ENCODE results near the gene SHB. TPM values are rescaled to one million over a fixed set of nuclear protein-coding genes. Genes with fewer than 3 reads are reported as not detected.

SHB gene
- total RNA-seq, 2 experiments from 2014 or later, result 2.8 to 3.2 TPM

DNA sequence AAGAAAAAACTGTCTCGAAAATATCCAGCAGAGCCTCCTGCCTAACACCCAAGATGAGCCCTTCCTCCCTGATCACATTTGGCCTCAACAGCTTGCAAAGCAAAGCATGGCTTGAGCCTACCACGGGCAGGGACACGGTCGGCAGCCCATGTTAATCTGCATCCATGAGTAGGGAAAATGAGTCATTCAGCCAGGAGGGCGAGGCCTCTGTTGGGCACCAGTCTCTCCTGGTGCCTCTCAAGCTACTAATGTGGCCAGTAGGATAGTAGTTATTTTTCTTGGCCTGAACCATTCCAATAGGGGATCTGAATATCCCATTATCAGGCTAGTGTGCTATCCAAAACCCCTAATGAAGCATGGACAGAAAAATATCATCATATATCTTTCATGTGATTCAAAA lies 43.0 kb upstream of the SHB start:
- DNase-seq, result no peak
- TF ChIP-seq, protein P1, sequence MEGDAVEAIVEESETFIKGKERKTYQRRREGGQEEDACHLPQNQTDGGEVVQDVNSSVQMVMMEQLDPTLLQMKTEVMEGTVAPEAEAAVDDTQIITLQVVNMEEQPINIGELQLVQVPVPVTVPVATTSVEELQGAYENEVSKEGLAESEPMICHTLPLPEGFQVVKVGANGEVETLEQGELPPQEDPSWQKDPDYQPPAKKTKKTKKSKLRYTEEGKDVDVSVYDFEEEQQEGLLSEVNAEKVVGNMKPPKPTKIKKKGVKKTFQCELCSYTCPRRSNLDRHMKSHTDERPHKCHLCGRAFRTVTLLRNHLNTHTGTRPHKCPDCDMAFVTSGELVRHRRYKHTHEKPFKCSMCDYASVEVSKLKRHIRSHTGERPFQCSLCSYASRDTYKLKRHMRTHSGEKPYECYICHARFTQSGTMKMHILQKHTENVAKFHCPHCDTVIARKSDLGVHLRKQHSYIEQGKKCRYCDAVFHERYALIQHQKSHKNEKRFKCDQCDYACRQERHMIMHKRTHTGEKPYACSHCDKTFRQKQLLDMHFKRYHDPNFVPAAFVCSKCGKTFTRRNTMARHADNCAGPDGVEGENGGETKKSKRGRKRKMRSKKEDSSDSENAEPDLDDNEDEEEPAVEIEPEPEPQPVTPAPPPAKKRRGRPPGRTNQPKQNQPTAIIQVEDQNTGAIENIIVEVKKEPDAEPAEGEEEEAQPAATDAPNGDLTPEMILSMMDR (IDR thresholded peaks at IDR 0.05), result no peak
- Mint-ChIP-seq H3K4me3 (no peak overlapping the region), H3K36me3 (ENCODE audit: low read depth) (no peaks in the 10 kb centered on the region), H3K27ac (no peak overlapping the region), H3K9me3 (no peaks in the 10 kb centered on the region), H3K4me1 (ENCODE audit: low read depth) (no peaks in the 10 kb centered on the region), H3K27me3 (peaks cover 7% of the 10 kb centered on the region)
- no peak for ATAC-seq
- intact Hi-C loops (cut with micrococcal nuclease), result no loop called here
- ChIA-PET POLR2A (no interaction called here), CTCF (interaction anchor here (1.5 kb wide), 1 partner anchor 24 kb away, joined by 5 read pairs; no protein-coding TSS in a partner anchor)

DNA sequence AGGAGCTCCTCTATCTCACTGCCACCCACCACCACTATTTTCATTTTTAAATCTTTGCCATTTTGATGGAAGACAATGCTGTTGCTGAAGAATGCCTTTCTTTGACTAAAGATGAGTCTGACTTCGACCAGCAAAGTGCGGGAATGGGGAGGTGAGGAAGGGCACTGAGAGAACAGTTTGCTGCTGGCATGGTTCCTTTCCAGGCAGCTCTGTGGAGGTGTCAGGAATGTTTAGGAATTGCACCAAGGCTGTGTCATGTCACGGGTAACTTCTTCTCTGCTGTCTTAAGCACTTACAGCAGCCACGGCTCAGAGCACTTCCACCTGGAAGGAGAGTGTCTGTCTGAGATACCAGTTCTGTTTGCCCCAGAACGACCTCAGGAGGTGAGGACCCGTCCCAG lies 41.4 kb upstream of the SHB start:
- ATAC-seq, result no peak
- H3K9me3 Mint-ChIP-seq, result no peaks in the 10 kb centered on the region

DNA sequence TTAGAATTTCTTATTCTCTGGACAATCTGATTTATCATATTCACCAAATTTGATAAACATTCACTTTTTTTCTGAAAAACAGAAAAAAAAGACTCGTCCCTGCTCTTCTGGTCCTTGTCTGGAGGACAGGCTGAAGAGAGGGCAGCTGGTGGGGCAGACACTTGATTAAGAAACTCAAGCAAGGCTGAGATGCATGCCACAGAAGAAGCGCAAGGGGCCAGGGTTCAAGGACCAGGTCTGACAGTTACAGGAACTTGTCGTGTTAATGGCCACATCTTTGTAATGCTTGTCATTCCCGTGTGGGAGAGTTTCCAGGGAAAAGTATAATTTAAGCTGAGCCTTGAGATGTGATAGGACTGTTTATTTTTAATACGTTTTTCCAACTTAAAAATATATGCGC lies 40.6 kb upstream of the SHB start:
- Mint-ChIP-seq H3K27me3 (peaks cover 10% of the 10 kb centered on the region), H3K9me3 (no peaks in the 10 kb centered on the region), H3K4me3 (no peak overlapping the region), H3K4me1 (ENCODE audit: low read depth) (no peaks in the 10 kb centered on the region), H3K27ac (no peak overlapping the region), H3K36me3 (ENCODE audit: low read depth) (no peaks in the 10 kb centered on the region)
- ATAC-seq (no peak), DNase-seq (no peak)
- POLR2A ChIA-PET, result no interaction called here
- intact Hi-C loops (cut with micrococcal nuclease), result no loop called here
- TF ChIP-seq, protein P1 (IDR thresholded peaks at IDR 0.05), result no peak
- CTCF ChIA-PET, result interaction anchor here (1.7 kb wide), 1 partner anchor 20 kb away, joined by 4 read pairs; no protein-coding TSS in a partner anchor

More for the DNA sequence above, 41.4 kb upstream of the SHB start:
- peaks cover 9% of the 10 kb centered on the region for H3K27me3 Mint-ChIP-seq
- no peaks in the 10 kb centered on the region for H3K4me1 Mint-ChIP-seq (ENCODE audit: low read depth)
- no peaks in the 10 kb centered on the region for H3K36me3 Mint-ChIP-seq (ENCODE audit: low read depth)
- H3K4me3 Mint-ChIP-seq, result no peak overlapping the region
- ChIA-PET POLR2A (no interaction called here), CTCF (no interaction called here)
- intact Hi-C loops (cut with micrococcal nuclease), result no loop called here
- TF ChIP-seq, protein P1 (IDR thresholded peaks at IDR 0.05), result no peak
- H3K27ac Mint-ChIP-seq, result no peak overlapping the region
- no peak for DNase-seq

DNA sequence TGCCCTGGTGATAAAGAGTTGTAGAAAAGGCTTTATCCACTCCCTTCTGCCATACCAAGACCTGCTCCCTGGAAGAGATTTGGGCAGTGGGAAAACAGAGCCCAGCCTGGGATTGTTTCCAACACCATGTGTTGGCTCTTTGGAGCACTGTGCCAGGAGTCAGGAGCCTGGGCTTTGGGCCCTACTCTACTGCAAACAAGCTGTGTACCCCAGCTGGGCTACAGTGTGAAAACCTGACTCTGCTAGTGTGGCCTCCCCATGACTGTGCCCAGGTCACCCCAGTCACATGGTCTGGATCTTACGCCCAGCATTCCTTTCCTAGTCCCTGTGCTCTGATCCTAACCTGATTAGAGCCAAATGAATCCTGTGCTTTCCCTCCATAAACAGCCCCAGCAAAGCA lies 39.3 kb upstream of the SHB start:
- Mint-ChIP-seq H3K4me3 (no peak overlapping the region), H3K36me3 (ENCODE audit: low read depth) (no peaks in the 10 kb centered on the region), H3K27ac (no peak overlapping the region), H3K27me3 (peaks cover 16% of the 10 kb centered on the region), H3K9me3 (no peaks in the 10 kb centered on the region), H3K4me1 (ENCODE audit: low read depth) (no peaks in the 10 kb centered on the region)
- ATAC-seq, result no peak
- CTCF ChIA-PET, result interaction anchor here (1.7 kb wide), 1 partner anchor 19 kb away, joined by 4 read pairs; no protein-coding TSS in a partner anchor
- intact Hi-C loops (cut with micrococcal nuclease), result no loop called here
- TF ChIP-seq, protein P1 (IDR thresholded peaks at IDR 0.05), result no peak
- DNase-seq, result no peak
- POLR2A ChIA-PET, result no interaction called here

DNA sequence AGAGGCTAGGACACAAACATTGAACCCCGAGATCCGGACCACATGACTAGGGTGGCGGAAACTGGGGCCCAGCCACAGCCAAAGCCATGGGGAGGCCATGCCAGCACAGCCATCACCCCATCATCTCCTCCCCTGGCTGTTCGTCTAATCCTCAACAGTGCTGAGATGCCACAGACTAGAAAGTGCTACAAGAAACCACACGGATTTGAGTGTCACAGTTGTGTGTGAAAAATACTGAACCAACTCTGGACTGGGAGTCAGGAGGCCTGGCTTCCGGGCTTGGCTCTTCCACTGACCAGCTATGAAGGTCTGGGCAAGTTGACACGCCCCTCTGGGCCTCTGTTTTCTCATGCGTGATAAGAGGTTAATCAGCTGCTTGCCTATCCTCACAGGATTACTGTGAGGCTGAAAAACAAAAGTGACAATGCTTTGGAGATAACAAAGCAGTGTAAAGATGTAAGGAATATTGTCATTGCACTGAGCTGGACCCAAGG lies 38.8 kb upstream of the SHB start:
- intact Hi-C loops (cut with micrococcal nuclease), result no loop called here
- Mint-ChIP-seq H3K9me3 (no peaks in the 10 kb centered on the region), H3K4me3 (no peak overlapping the region), H3K36me3 (ENCODE audit: low read depth) (no peaks in the 10 kb centered on the region), H3K27ac (no peak overlapping the region), H3K4me1 (ENCODE audit: low read depth) (no peaks in the 10 kb centered on the region), H3K27me3 (peaks cover 18% of the 10 kb centered on the region)
- TF ChIP-seq, protein P1 (IDR thresholded peaks at IDR 0.05), result no peak
- POLR2A ChIA-PET, result no interaction called here
- no peak for ATAC-seq
- CTCF ChIA-PET, result interaction anchor here (1.7 kb wide), 1 partner anchor 18 kb away, joined by 4 read pairs; no protein-coding TSS in a partner anchor
- no peak for DNase-seq
